ENCODE results near the gene PMPCA. TPM values are rescaled to one million over a fixed set of nuclear protein-coding genes. Genes with fewer than 3 reads are reported as not detected.

PMPCA gene
- total RNA-seq, 1 experiment from 2014 or later = 116 TPM

DNA sequence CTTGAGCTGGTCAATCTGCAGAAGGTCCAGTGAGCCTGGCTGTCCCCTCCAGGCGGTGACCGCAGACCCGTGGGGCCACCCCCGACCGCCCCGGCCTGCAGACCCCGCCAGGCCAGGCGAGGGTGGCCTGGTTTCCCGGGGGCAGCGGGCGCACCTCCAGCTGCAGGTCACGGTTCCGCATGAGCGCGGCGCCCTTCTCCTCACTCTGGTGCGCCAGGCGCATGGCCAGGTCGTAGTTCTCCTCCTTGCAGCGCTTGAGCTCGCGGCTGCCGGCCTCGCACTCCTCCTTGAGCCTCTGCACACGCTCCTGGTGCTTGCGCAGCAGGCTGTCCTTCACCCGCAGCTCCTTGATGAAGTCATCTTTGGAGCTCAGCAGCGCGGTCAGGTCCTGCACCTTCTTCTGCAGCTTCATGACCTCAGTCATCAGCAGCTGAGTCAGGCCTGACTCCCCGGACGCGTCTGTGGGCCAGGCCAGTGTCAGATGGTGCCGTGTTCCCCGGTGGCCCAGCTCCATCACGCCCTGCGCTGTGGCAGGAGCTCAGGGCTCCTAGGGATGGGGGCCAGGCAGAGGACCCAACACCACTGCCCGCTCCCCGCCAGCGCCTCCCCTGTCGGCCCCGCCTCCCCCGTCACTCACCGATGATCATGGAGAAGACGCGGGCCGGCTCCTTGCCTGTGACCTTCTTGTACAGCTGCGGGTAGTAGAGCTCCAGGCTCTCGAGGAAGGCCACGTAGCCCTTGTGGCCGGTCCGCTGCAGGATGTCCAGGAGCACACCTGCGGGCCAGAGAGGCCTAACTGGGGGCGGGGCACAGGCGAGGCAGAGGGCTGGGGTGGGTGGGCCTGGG is 39.5 kb upstream of the PMPCA start:
- DNase-seq (ENCODE audit: low read depth, low spot score) (no peak), ATAC-seq (no peak)
- H3K9ac ChIP-seq (ENCODE audit: low read length) = no peak overlapping the region
- RAD21 ChIA-PET (ENCODE audit: low non-redundant PET in 1 of 2, low total read pairs in 2 of 2, uncharacterized antibody in 2 of 2, unreplicated experiment in 2 of 2) = no interaction called here
- no peak overlapping the region for H2AFZ ChIP-seq (ENCODE audit: low read depth, low read length, poor library complexity, severe bottlenecking)
- no peak for TF ChIP-seq TCF7L2 (IDR thresholded peaks at IDR 0.05; ENCODE audit: borderline replicate concordance, extremely low read depth, insufficient read depth, insufficient read length)
- no peak for TF ChIP-seq SIN3A (IDR thresholded peaks at IDR 0.05; ENCODE audit: low read depth)
- TF ChIP-seq CBX3 (IDR thresholded peaks at IDR 0.05; ENCODE audit: low read depth) = no peak
- TF ChIP-seq EZH2phosphoT487 (IDR thresholded peaks at IDR 0.05; ENCODE audit: borderline replicate concordance) = no peak
- TF ChIP-seq, protein P1, sequence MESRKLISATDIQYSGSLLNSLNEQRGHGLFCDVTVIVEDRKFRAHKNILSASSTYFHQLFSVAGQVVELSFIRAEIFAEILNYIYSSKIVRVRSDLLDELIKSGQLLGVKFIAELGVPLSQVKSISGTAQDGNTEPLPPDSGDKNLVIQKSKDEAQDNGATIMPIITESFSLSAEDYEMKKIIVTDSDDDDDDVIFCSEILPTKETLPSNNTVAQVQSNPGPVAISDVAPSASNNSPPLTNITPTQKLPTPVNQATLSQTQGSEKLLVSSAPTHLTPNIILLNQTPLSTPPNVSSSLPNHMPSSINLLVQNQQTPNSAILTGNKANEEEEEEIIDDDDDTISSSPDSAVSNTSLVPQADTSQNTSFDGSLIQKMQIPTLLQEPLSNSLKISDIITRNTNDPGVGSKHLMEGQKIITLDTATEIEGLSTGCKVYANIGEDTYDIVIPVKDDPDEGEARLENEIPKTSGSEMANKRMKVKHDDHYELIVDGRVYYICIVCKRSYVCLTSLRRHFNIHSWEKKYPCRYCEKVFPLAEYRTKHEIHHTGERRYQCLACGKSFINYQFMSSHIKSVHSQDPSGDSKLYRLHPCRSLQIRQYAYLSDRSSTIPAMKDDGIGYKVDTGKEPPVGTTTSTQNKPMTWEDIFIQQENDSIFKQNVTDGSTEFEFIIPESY (IDR thresholded peaks at IDR 0.05; ENCODE audit: extremely low read depth, insufficient replicate concordance, low read length) = no peak
- no peak for TF ChIP-seq JUND (IDR thresholded peaks at IDR 0.05)
- no peak for TF ChIP-seq YY1 (IDR thresholded peaks at IDR 0.05; ENCODE audit: extremely low read depth, insufficient replicate concordance, low read depth, low read length)
- no peak for TF ChIP-seq POLR2A (IDR thresholded peaks at IDR 0.05; ENCODE audit: borderline replicate concordance, extremely low read depth, insufficient read depth, insufficient read length)
- TF ChIP-seq SRF (IDR thresholded peaks at IDR 0.05; ENCODE audit: low read depth) = no peak
- no peaks in the 10 kb centered on the region for H3K79me2 ChIP-seq (ENCODE audit: insufficient read depth, low read length)
- H3K4me1 ChIP-seq (ENCODE audit: control insufficient read depth in 1 of 2, insufficient read depth in 2 of 2, low read length in 2 of 2) = peaks cover 0 to 9% of the 10 kb centered on the region in 2 experiments; a peak in 2 of 4 replicates
- no peaks in the 10 kb centered on the region for H4K20me1 ChIP-seq (ENCODE audit: insufficient read depth)
- no peak overlapping the region for H3K4me3 ChIP-seq (replicated peaks in 1 of 2; ENCODE audit: low read depth in 1 of 2, low read length in 2 of 2)
- CTCF ChIA-PET = interaction anchor here (1.3 kb wide), 1 partner anchor 8 kb away, joined by 6 read pairs; no protein-coding TSS in a partner anchor
- BruUV-seq (replicated peaks) = no TSS peak
- intact Hi-C loops (cut with micrococcal nuclease) = no loop called here
- H3K36me3 ChIP-seq (ENCODE audit: control insufficient read depth in 1 of 2, insufficient read depth in 2 of 2, low read length in 2 of 2) = no peaks in the 10 kb centered on the region
- POLR2A ChIA-PET = no interaction called here
- no peak overlapping the region for H3K4me2 ChIP-seq (ENCODE audit: low read length)
- no peaks in the 10 kb centered on the region for H3K9me2 ChIP-seq (ENCODE audit: insufficient read depth)
- no peak overlapping the region for H3K27ac ChIP-seq (ENCODE audit: low read depth, low read length)
- no peaks in the 10 kb centered on the region for H3K9me3 ChIP-seq (ENCODE audit: control insufficient read depth in 1 of 2, insufficient read depth in 1 of 2, low read depth in 1 of 2, low read length in 2 of 2)
- H3K27me3 ChIP-seq (ENCODE audit: insufficient read depth, low read length) = no peaks in the 10 kb centered on the region
